ENCODE data around the gene CTAG1B. TPM values are rescaled to one million over a fixed set of nuclear protein-coding genes. Genes with fewer than 3 reads are reported as not detected.

CTAG1B gene
- total and polyA plus RNA-seq, 5 experiments from 2014 or later = not detected

- Mint-ChIP-seq H3K36me3 (no peaks in the 10 kb centered on the region), H3K27me3 (no peaks in the 10 kb centered on the region), H3K9me3 (no peaks in the 10 kb centered on the region), H3K4me3 (no peak overlapping the region), H3K4me1 (peaks cover 3 to 9% (median 6%) of the 10 kb centered on the region in 4 donors), H3K27ac (no peak overlapping the region)
- DNase-seq = no peak
- POLR2A ChIA-PET = no interaction called here
- no peak for ATAC-seq
These were observed 11.7 kb downstream of the CTAG1B start for GRCh38 chrX:154607370-154607769.

DNA sequence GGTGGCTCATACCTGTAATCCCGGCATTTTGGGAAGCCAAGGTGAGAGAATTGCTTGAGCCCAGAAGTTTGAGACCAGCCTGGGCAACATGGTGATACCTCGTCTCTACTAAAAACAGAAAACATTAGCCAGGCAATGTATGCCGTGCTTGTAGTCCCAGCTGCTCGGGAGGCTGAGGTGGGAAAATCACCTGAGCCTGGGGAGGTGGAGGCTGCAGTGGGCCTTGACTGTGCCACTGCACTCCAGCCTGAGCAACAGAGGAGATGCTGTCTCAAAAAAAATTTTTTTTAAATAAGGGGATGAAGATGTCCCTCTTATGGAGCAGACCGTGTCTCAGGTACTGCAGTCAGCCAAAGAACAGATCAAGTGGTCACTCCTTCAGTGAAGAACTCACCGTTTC lies 13.5 kb downstream of the CTAG1B start:
- POLR2A ChIA-PET = no interaction called here
- ATAC-seq (no peak), DNase-seq (no peak)
- H3K27ac Mint-ChIP-seq = no peak overlapping the region
- H3K27me3 Mint-ChIP-seq = peaks cover 0 to 2% (median 0%) of the 10 kb centered on the region in 5 donors
- H3K36me3 Mint-ChIP-seq = no peaks in the 10 kb centered on the region
- H3K4me1 Mint-ChIP-seq = peaks cover 3 to 9% (median 6%) of the 10 kb centered on the region in 4 donors
- no peaks in the 10 kb centered on the region for H3K9me3 Mint-ChIP-seq
- no peak overlapping the region for H3K4me3 Mint-ChIP-seq

GRCh38 chrX:154603438-154604430 lies 15.3 kb downstream of the CTAG1B start:
- peak overlapping the region in 1 of 10 donors; percentile 11 for H3K27ac Mint-ChIP-seq
- no peak for DNase-seq
- H3K27me3 Mint-ChIP-seq = peaks cover 0 to 2% (median 0%) of the 10 kb centered on the region in 5 donors
- no peak for ATAC-seq
- H3K4me1 Mint-ChIP-seq = peaks cover 3 to 9% (median 6%) of the 10 kb centered on the region in 4 donors
- no peaks in the 10 kb centered on the region for H3K9me3 Mint-ChIP-seq
- POLR2A ChIA-PET = no interaction called here
- H3K36me3 Mint-ChIP-seq = no peaks in the 10 kb centered on the region
- no peak overlapping the region for H3K4me3 Mint-ChIP-seq

DNA sequence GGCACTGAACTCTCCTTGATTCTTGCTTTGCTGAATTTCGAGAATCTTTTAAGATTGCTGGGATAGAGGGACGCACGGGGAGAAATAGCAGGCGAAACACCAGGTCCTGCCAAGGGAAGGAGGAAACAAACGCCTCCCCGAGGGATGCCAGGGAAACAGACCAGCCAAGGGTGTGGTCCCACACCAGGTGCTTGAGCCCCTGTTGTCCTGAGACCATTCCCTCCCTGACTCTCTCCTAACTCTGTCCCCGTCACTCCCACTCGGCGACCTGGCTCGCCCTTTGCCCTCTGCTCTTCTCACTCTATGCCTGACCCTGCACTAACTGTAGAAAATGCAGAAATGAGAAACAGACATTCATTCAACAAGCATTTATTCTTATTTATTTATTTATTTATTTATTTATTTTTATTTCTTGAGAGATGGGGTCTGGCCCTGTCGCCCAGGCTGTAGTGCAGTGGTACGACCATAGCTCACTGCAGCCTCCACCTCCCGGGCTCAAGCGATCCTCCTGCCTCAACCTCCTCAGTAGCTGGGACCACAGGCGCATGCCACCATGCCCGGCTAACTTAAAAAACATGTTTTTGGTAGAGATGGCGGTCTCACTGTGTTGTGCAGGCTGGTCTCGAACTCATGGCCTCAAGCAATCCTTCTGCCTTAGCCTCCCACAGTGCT lies 16.2 kb downstream of the CTAG1B start:
- POLR2A ChIA-PET = no interaction called here
- no peak overlapping the region for H3K27ac Mint-ChIP-seq
- ATAC-seq (no peak), DNase-seq (no peak)
- H3K36me3 Mint-ChIP-seq = no peaks in the 10 kb centered on the region
- no peaks in the 10 kb centered on the region for H3K9me3 Mint-ChIP-seq
- H3K4me3 Mint-ChIP-seq = no peak overlapping the region
- peaks cover 0 to 2% (median 0%) of the 10 kb centered on the region in 5 donors for H3K27me3 Mint-ChIP-seq
- H3K4me1 Mint-ChIP-seq = peaks cover 3 to 9% (median 6%) of the 10 kb centered on the region in 4 donors

- POLR2A ChIA-PET = no interaction called here
- H3K4me1 Mint-ChIP-seq = peaks cover 3 to 9% (median 6%) of the 10 kb centered on the region in 4 donors
- H3K36me3 Mint-ChIP-seq = no peaks in the 10 kb centered on the region
- no peak overlapping the region for H3K27ac Mint-ChIP-seq
- peaks cover 0 to 2% (median 0%) of the 10 kb centered on the region in 5 donors for H3K27me3 Mint-ChIP-seq
- ATAC-seq = no peak
- peaks cover 0 to under 1% (median 0%) of the 10 kb centered on the region in 9 donors for H3K9me3 Mint-ChIP-seq
- no peak for DNase-seq
- no peak overlapping the region for H3K4me3 Mint-ChIP-seq
These were observed 16.9 kb downstream of the CTAG1B start for GRCh38 chrX:154602226-154602625.

- Mint-ChIP-seq H3K4me3 (no peak overlapping the region), H3K27ac (no peak overlapping the region), H3K36me3 (no peaks in the 10 kb centered on the region), H3K4me1 (peaks cover 0 to 9% (median 4%) of the 10 kb centered on the region in 4 donors), H3K27me3 (peaks cover 0 to 2% (median 0%) of the 10 kb centered on the region in 5 donors), H3K9me3 (peaks cover 0 to 2% (median 0%) of the 10 kb centered on the region in 9 donors)
- no peak for DNase-seq
- POLR2A ChIA-PET = no interaction called here
- ATAC-seq = no peak
These were observed 18.2 kb downstream of the CTAG1B start for GRCh38 chrX:154600759-154601374.

DNA sequence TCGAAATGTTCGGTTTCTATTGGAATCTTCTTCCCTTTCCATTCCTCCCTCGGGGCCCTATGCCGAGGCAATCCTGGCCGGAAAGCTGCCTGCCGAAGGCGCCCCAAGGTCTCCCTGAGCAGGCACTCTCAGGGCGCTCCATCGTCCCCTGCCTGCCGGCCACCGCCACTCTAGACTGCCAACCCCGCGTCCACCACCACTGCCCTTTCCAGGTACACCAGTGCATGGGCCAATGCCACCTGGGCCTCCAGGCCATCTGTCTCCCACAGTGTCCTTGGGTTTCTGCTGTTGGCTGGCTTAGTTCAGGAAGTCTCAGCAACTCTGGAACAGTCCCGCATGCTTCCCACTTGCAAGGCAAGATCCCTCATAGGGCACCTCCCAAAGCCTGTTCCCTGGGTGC lies 19.6 kb downstream of the CTAG1B start:
- Mint-ChIP-seq H3K27ac (no peak overlapping the region), H3K4me3 (no peak overlapping the region), H3K9me3 (peaks cover 0 to 2% (median 0%) of the 10 kb centered on the region in 9 donors), H3K4me1 (peaks cover 4 to 11% (median 8%) of the 10 kb centered on the region in 4 donors), H3K27me3 (peaks cover 0 to 2% (median 0%) of the 10 kb centered on the region in 5 donors), H3K36me3 (no peaks in the 10 kb centered on the region)
- POLR2A ChIA-PET = no interaction called here
- no peak for ATAC-seq
- no peak for DNase-seq

DNA sequence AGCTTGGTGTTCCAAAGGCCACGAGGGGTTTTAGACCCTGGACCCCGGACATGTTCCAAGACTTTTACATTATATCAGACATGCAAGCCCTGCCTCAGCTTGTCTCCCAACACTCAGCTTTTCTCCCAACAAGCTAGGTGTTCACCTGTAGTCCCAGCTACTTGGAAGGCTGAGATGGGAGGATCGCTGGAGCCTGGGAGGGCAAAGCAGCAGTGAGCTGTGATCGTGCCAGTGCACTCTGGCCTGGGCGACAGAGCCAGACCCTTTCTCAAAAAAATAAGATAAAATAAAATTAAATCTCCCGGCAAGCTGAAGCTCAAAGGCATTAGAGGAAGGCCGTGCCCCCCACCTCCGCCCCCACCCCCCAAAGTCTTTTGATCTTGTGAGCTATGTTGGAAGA lies 20.4 kb downstream of the CTAG1B start:
- H3K9me3 Mint-ChIP-seq = peaks cover 0 to 2% (median 0%) of the 10 kb centered on the region in 9 donors
- peaks cover 4 to 11% (median 8%) of the 10 kb centered on the region in 4 donors for H3K4me1 Mint-ChIP-seq
- H3K27ac Mint-ChIP-seq = no peak overlapping the region
- H3K36me3 Mint-ChIP-seq = no peaks in the 10 kb centered on the region
- DNase-seq = no peak
- no peak overlapping the region for H3K4me3 Mint-ChIP-seq
- POLR2A ChIA-PET = no interaction called here
- ATAC-seq = no peak
- H3K27me3 Mint-ChIP-seq = peaks cover 0 to 2% (median 0%) of the 10 kb centered on the region in 5 donors

- H3K9me3 Mint-ChIP-seq = peaks cover 0 to 3% (median 0%) of the 10 kb centered on the region in 9 donors
These were observed 21.9 kb downstream of the CTAG1B start for GRCh38 chrX:154597221-154597620.

GRCh38 chrX:154596290-154596929 lies 22.7 kb downstream of the CTAG1B start:
- DNase-seq (no peak), ATAC-seq (peak in 1 of 2 donors; percentile 50)
- peaks cover 4 to 11% (median 8%) of the 10 kb centered on the region in 4 donors for H3K4me1 Mint-ChIP-seq
- POLR2A ChIA-PET = no interaction called here
- no peaks in the 10 kb centered on the region for H3K36me3 Mint-ChIP-seq
- H3K27me3 Mint-ChIP-seq = no peaks in the 10 kb centered on the region
- H3K27ac Mint-ChIP-seq = no peak overlapping the region
- H3K4me3 Mint-ChIP-seq = no peak overlapping the region
- peaks cover 0 to 7% (median 0%) of the 10 kb centered on the region in 9 donors for H3K9me3 Mint-ChIP-seq

More at GRCh38 chrX:154597221-154597620, 21.9 kb downstream of the CTAG1B start:
- H3K27ac Mint-ChIP-seq = no peak overlapping the region
- H3K4me3 Mint-ChIP-seq = no peak overlapping the region
- no peak for DNase-seq
- no peak for ATAC-seq
- POLR2A ChIA-PET = no interaction called here
- peaks cover 4 to 11% (median 8%) of the 10 kb centered on the region in 4 donors for H3K4me1 Mint-ChIP-seq
- no peaks in the 10 kb centered on the region for H3K36me3 Mint-ChIP-seq
- peaks cover 0 to 2% (median 0%) of the 10 kb centered on the region in 5 donors for H3K27me3 Mint-ChIP-seq

DNA sequence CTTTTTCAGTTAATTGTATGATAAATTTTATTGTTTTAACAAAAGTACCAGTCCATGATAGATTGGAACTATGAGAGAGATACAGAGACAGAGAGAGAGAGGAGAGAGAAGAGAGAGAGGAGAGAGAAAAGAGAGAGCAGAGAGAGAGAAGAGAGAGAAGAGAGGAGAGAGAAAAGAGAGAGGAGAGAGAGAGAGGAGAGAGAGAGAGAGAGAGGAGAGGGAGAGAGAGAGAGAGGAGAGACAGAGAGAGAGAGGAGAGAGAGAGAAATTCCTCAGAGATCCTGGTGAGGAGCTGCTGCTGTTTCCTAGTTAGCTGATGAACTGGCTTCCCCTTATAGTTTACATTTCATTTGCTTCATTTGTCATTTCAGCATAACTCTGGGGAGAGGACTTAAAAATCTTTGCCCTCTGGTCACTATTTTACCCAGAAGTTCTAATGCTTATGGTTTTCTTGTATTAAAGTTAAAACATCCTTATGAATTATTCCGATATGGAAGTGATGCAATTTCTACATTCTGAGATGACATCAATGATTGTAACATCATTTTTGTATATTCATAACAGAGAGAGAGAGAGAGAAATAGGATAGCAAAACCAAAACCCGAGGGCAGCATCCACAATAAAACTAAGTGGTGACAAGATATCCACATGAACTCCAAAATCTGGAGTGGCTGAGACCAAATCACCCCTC lies 23.4 kb downstream of the CTAG1B start:
- Mint-ChIP-seq H3K4me3 (no peak overlapping the region), H3K9me3 (peaks cover 0 to 7% (median 0%) of the 10 kb centered on the region in 9 donors), H3K27ac (peak overlapping the region in 1 of 10 donors; percentile 84), H3K27me3 (no peaks in the 10 kb centered on the region), H3K36me3 (no peaks in the 10 kb centered on the region), H3K4me1 (peaks cover 4 to 11% (median 8%) of the 10 kb centered on the region in 4 donors)
- POLR2A ChIA-PET = no interaction called here
- ATAC-seq = no peak
- DNase-seq = no peak

DNA sequence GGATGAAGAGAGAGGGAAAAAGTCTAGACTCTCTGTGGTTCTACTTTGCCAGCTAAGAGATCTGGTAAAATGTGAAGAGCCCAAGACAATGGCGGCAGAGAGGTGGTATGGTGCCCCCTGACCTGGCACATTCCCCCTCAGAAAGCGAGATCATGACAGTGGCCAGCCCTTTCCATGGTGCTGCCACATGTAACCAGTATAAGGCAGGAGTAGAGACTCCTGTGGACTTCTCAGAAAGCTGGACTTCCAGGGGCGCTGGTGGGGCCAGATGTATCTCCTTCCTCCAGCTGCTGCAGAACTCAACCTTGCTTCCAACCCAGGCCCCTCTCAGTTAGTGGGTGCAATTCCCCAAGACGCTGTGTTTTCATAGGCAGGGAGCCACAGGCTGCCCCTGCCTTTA lies 24.6 kb downstream of the CTAG1B start:
- peaks cover 4 to 11% (median 8%) of the 10 kb centered on the region in 4 donors for H3K4me1 Mint-ChIP-seq

More for the DNA sequence above, 24.6 kb downstream of the CTAG1B start:
- ATAC-seq (no peak), DNase-seq (no peak)
- Mint-ChIP-seq H3K9me3 (peaks cover 0 to 7% (median 0%) of the 10 kb centered on the region in 9 donors), H3K27me3 (no peaks in the 10 kb centered on the region), H3K36me3 (no peaks in the 10 kb centered on the region), H3K27ac (no peak overlapping the region), H3K4me3 (no peak overlapping the region)
- POLR2A ChIA-PET = no interaction called here

Measured in naive thymus-derived CD8-positive, alpha-beta T cell (primary cell).